ENCODE data around the gene CMTM1.
"Not testable (repeated sequence)": the region's sequence is repeated elsewhere in the genome, so short reads cannot be mapped to it uniquely, and the experiment has no call there.

Gene CMTM1

DNA sequence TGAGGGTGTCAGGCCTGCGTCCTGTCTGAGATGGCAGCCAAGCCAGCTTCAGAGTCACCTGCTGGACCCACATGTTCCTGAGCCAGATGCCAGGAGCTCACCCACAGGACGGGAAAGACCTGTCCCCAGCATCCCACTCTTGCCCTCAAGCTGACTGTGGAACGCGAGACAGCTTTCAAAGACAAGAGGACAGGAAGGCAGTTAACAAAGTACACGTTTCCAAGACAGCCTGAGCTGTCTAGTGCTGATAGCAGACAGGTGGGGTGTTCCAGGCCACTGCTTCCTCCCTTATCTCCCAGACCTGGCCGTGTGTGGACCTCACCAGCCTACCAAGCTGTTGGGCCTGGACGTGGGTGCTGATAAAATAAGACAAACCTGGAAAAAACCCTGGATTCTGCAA is 51.5 kb downstream of the CMTM1 start:
- DNase-seq, result no peak

DNA sequence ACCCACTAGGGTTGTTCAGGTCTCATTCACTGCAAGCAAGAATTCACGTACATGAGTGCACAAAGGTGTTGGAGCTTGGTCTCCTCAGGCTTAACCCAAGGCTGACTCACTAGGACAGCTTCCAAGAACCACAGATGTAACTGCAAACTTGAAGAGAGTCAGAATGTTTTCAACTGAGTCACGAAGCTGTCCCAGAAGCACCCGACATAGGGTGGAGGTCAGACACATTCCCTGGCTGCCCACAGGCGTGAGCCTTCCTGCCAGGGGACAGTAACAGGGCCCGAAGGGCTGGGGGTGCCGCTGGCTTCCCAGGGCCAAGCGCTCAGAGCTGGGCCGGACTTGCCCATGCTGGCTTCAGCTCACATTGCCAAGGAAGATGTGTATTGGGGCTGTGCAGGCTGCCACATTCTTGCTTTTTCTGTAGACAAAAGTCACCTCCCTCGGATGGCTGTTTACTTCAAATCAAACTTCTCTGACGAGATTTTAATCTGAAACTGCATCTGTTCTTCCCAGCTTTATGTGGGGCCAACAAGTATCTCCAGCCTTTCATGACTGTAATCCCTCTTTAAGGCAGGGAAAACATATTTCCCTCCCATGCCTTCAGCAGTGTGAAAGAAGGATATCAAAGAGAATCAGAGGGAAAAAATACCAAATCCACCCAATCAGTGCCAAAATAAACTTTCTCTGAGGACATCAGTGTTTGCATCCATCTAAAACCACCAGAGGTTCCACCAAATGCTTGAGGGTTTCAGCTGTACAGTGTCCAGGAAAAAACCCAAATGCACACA is 52.5 kb downstream of the CMTM1 start:
- no peak for DNase-seq

GRCh38 chr16:66619534-66620428 is 53.5 kb downstream of the CMTM1 start:
- DNase-seq, result no peak

GRCh38 chr16:66620429-66620795 is 54.2 kb downstream of the CMTM1 start:
- no peak for DNase-seq

GRCh38 chr16:66621973-66622372 is 55.7 kb downstream of the CMTM1 start:
- no peak for DNase-seq

DNA sequence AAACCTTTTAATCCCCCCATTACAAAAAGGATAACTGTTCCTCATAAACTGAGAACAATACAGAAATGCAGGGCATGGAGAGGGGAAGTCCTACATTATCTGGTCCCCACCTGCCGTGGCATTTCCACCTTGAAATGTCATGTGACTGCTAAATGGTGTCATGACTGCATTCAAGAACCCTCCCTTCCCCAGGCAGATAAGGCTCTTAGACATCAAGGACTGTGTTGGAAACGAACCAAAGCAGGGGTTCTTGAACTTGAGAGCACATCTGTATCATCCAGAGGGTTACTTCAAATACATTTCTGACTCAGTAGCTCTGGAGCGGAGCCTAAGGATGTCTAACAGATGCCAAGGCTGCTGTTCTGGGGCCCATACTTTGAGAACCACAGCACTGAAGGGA is 56.6 kb downstream of the CMTM1 start:
- no peak for DNase-seq

- no peak for DNase-seq
Measured at GRCh38 chr16:66623755-66624154, 57.5 kb downstream of the CMTM1 start.

DNA sequence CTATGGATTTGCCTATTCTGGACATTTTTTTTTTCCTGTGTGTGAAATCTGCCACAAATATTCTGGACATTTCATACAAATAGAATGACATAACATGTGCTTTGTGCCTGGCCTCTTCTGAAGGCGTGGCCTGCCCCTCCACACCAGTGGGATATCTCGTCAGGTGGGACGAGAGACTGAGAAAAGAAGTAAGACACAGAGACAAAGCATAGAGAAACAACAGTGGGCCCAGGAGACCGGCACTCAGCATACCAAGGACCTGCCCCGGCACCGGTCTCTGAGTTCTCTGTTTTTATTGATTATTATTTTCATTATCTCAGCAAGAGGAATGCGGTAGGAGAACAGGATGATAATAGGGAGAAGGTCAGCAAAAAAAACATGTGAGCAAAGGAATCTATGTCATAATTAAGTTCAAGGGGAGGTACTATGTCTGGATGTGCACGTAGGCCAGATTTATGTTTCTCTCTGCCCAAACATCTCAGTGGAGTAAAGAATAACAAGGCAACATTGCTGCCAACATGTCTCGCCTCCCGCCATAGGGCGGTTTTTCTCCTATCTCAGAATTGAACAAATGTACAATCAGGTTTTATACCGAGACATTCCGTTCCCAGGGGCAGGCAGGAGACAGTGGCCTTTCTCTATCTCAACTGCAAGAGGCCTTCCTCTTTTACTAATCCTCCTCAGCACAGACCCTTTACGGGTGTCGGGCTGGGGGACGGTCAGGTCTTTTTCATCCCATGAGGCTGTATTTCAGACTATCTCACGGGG is 61.6 kb downstream of the CMTM1 start:
- DNase-seq, result not testable (repeated sequence)

All from NCI-H1105 treated with DMSO at 0.1 percent for 48 hours (cell line).